K562 (cell line): ENCODE data around the gene TCEANC2.

ENCODE experiments used
- FOXM1 ChIP-seq, 2 experiments: fragments of 450-650 bp in 1 of 2; sonication (generic) in 1 of 2; formaldehyde crosslinking in 1 of 2; IDR thresholded peaks; 2 replicates each; pipeline versions ENCODE4 v1.6.1 to v1.9.0; 2017 to 2022; ENCODE audit warnings: low read depth in 2 of 2, mild to moderate bottlenecking in 2 of 2, missing genetic modification reagents in 1 of 2, moderate library complexity in 1 of 2
- HCFC1 ChIP-seq: IDR thresholded peaks from 2 replicates; pipeline ENCODE4 v1.6.1; 2012; ENCODE audit warnings: low read depth, low read length, improper control_type of control experiment
- SMAD3 ChIP-seq: fragments of 450-650 bp; formaldehyde crosslinking; conservative IDR thresholded peaks from 2 replicates; pipeline ENCODE4 v1.4.0; 2020; ENCODE audit warnings: mild to moderate bottlenecking
- TAF1 ChIP-seq: IDR thresholded peaks from 2 replicates; pipeline ENCODE4 v1.6.1; 2011; ENCODE audit warnings: mild to moderate bottlenecking, low read length, moderate library complexity; ENCODE audit not compliant: insufficient read depth, control insufficient read depth, severe bottlenecking; ENCODE audit errors: extremely low read depth
- TBP ChIP-seq: optimal IDR thresholded peaks from 2 replicates; pipeline ENCODE3; 2011; ENCODE audit warnings: low read depth, low read length, improper control_type of control experiment
- ZBTB26 ChIP-seq: fragments of 450-650 bp; formaldehyde crosslinking; IDR thresholded peaks from 2 replicates; pipeline ENCODE4 v1.4.0; 2022; ENCODE audit warnings: missing genetic modification characterization
- ZNF583 ChIP-seq: fragments of 250-450 bp; sonication (Bioruptor Pico); IDR thresholded peaks from 2 replicates; pipeline ENCODE4 v1.4.0; 2020
- TF ChIP-seq, protein P1 (sequence below): sonication (generic); formaldehyde crosslinking; IDR thresholded peaks from 2 replicates; pipeline ENCODE4 v1.8.1; 2023; ENCODE audit warnings: mild to moderate bottlenecking, missing genetic modification reagents
- TF ChIP-seq, protein P2 (sequence below): sonication (generic); formaldehyde crosslinking; IDR thresholded peaks from 2 replicates; pipeline ENCODE4 v1.5.0; 2020; ENCODE audit warnings: missing genetic modification reagents

GRCh38 chr1:54009406-54009805 is 44.0 kb upstream of the TCEANC2 start:
- TF ChIP-seq TAF1 (no peak), ZBTB26 (CRISPR knock-in tag) (no peak), HCFC1 (no peak), SMAD3 (CRISPR knock-in tag) (no peak), TBP (no peak), ZNF583 (CRISPR knock-in tag) (no peak), FOXM1 (IDR thresholded peaks at IDR 0.05; ENCODE audit: low read depth) (no peak), FOXM1 (CRISPR knock-in tag; IDR thresholded peaks at IDR 0.05; ENCODE audit: low read depth) (no peak)
- TF ChIP-seq, protein P1, sequence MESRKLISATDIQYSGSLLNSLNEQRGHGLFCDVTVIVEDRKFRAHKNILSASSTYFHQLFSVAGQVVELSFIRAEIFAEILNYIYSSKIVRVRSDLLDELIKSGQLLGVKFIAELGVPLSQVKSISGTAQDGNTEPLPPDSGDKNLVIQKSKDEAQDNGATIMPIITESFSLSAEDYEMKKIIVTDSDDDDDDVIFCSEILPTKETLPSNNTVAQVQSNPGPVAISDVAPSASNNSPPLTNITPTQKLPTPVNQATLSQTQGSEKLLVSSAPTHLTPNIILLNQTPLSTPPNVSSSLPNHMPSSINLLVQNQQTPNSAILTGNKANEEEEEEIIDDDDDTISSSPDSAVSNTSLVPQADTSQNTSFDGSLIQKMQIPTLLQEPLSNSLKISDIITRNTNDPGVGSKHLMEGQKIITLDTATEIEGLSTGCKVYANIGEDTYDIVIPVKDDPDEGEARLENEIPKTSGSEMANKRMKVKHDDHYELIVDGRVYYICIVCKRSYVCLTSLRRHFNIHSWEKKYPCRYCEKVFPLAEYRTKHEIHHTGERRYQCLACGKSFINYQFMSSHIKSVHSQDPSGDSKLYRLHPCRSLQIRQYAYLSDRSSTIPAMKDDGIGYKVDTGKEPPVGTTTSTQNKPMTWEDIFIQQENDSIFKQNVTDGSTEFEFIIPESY (CRISPR knock-in tag) = no peak
- TF ChIP-seq, protein P2, sequence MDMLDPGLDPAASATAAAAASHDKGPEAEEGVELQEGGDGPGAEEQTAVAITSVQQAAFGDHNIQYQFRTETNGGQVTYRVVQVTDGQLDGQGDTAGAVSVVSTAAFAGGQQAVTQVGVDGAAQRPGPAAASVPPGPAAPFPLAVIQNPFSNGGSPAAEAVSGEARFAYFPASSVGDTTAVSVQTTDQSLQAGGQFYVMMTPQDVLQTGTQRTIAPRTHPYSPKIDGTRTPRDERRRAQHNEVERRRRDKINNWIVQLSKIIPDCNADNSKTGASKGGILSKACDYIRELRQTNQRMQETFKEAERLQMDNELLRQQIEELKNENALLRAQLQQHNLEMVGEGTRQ (CRISPR knock-in tag) = no peak
